Neural progenitor cell (in vitro differentiated cells): Measurements from ENCODE around the gene SCYGR3.

Experiments
- CTCF ChIP-seq: fragments of 200-600 bp; sonication (generic); IDR thresholded peaks from 2 replicates; pipeline ENCODE4 v1.5.1; 2017; ENCODE audit warnings: antibody characterized with exemption, mild to moderate bottlenecking
- EZH2phosphoT487 ChIP-seq: fragments of 200-600 bp; sonication (generic); IDR thresholded peaks from 2 replicates; pipeline ENCODE4 v1.6.1; 2017; ENCODE audit warnings: antibody characterized with exemption

GRCh38 chr2:227654426-227654825, 39.8 kb upstream of the SCYGR3 start:
- TF ChIP-seq CTCF (no peak), EZH2phosphoT487 (no peak)
